OCI-M1 (cell line): ENCODE results near the gene RNF187.

Source experiments
- DNase-seq: peaks from one replicate; lab custom pipeline; 2025; lab: John Stamatoyannopoulos, UW

RNF187 gene

GRCh38 chr1:228487336-228488124 lies at the start of gene RNF187:
Gene RNF187, plus strand, starts transcription at chr1:228487382.
- DNase-seq, result peak; percentile 60

- no peak for DNase-seq
These were observed 49.7 kb upstream of the RNF187 start for GRCh38 chr1:228437424-228437962.

- DNase-seq, result no peak
These were observed 48.9 kb upstream of the RNF187 start for GRCh38 chr1:228438266-228438665.

DNA sequence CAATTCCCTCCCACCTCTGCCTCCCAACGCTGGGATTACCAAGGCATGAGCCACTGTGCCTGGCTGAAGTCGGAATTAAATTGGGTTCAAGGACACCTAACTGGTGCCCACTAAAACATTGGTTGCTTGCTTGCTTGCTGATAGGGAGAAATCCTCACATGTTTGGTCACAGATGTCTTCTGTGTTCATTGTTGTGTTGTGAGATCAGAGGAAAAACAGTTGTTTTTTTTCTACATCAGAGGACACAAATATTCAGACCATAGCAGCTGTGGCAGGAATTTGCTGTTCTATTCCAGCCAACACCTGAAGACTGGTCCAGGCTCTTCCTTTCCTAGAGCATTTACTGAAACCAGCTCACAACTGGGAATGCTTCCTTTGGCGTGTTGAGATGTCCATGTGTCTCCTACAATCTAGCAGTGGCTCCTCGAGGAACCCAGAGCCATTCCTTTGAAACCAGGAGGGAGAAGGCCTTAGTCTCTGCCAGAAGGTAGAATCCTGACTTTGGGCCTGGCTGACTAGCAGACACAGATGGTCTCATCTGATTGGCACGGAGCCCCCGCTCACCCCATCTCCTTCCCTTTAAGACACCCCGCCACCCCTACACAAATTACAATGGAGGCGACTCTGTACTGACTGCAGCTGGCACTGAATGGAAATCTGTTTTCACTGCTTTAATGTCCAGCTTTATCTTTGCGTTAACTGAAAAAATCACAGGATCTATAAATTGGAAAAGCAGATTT lies 46.3 kb upstream of the RNF187 start:
- DNase-seq, result no peak

DNA sequence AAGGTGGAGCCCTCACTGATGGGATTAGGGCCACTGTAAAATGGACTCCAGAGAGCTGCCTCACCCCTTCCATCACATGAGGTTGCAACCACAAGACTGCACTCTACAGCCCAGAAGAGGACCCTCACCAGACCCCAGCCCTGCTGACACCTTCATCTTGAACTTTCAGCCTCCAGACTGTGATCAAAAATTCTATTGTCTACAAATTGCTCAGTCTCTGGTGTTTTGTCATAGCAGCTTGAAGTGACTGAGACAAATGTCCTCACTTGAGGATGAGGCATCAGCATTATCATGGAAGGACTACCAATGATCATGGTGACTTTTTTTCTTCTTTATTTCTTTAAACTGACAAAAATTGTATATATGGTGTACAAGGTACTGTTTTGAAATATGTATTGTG lies 43.8 kb upstream of the RNF187 start:
- DNase-seq, result no peak

DNA sequence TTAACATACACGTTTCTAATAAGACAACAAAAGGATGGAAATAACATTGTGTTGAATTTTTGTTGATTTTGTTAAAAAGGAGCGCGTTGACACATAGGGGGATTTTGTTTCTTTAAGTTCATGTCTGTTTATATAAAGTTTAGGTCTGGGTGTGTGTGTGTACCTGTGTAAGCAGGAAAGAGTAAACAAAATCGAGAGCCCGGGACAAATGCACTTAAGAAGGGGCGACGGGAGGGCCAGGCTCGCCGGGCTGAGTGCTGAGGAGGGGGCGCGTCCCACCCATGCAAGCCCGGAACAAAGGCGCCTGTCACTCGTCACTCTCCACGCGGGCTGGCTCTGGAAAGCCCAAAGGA lies 41.7 kb upstream of the RNF187 start:
- no peak for DNase-seq

DNA sequence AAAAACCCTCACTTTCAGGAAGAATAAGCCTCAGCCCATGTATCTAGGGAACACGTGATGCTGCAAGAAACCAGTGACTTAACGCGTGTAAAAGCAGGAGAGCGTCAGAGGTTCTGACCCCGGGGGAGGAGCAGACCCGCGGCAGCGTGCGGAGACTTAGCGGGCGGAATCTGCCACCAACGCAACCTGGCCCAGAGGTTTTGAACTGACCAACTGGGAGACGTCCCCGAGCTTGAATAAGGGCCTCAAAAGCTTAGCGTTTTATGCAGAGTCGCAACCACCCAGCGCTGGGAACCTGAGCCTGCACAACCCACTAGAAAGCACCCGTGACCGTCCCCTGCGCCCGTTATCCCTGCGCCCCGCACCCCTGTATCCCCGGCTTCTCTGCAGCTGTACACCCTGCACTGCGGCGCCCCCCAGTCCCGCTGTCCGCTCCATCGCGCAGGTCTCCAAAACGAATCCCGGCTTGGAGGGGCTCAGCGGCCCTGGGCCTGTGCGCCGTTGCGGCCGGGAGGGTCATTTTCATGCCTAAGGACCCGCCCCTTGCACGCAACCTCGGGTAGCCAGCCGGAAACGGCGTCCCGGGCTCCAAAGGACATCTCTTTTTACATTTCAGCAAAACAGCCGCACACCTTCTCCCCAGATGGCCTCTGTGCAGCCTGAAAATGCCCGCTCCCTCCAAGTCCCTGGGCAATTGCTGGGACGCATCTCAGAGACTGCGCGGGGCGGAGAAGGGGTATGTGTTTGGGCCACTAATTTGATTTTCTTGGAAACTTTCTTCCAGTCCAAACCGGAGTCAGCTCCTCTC lies 41.1 kb upstream of the RNF187 start:
- DNase-seq, result no peak

DNA sequence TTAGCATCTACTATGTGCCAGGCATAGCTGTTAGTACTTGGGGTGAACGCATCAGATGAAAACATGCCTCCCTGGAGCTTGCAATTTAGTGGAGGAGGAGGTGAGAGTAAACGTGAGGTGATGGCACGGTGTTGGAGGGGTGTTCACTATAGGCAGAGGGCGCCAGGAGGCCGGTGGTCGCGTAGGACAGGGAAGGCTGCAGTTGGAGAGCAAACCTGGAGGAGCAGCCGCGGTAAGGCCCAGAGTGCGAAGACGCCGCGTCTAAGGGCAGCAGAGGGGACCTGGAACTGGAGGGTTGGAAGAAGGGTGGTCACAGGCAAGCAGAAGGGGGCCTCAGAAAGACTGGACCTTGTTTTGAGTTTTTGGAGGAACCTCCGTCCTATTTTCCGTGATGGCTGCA lies 40.3 kb upstream of the RNF187 start:
- DNase-seq, result no peak

DNA sequence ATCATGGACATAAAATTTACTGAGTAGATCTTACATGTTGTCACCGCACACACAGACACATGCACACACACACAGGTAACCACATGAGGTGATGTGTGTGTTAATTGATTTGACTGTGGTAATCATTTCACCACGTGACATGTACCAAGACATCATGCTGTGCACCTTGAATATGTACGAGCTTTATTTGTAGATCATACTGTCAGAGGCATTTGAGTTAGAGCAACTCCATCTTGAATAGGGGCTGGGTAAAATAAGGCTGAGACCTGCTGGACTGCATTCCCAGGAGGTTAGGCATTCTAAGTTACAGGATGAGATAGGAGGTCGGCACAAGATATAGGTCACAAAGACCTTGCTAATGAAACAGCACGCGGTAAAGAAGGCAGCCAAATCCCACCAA lies 38.8 kb upstream of the RNF187 start:
- DNase-seq, result no peak

DNA sequence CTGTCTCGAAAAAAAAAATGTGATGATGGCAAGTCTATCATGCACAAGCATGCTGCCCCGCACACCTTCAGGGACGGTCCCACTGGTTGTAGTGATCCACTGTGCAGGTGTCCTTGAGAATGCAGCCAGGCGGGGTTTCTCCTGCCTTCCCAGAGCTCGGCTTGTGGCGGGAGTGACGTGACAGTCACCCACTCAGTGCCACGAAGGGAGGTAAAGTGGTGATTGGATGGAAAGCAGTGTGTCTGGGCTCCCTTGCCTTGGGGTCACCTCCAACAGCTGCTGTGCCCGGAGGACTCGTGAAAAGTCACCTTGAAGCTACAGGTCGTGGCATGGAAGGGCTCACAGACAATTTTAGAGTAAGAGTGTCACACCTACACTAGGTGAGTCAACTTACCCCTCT lies 37.0 kb upstream of the RNF187 start:
- DNase-seq, result no peak

DNA sequence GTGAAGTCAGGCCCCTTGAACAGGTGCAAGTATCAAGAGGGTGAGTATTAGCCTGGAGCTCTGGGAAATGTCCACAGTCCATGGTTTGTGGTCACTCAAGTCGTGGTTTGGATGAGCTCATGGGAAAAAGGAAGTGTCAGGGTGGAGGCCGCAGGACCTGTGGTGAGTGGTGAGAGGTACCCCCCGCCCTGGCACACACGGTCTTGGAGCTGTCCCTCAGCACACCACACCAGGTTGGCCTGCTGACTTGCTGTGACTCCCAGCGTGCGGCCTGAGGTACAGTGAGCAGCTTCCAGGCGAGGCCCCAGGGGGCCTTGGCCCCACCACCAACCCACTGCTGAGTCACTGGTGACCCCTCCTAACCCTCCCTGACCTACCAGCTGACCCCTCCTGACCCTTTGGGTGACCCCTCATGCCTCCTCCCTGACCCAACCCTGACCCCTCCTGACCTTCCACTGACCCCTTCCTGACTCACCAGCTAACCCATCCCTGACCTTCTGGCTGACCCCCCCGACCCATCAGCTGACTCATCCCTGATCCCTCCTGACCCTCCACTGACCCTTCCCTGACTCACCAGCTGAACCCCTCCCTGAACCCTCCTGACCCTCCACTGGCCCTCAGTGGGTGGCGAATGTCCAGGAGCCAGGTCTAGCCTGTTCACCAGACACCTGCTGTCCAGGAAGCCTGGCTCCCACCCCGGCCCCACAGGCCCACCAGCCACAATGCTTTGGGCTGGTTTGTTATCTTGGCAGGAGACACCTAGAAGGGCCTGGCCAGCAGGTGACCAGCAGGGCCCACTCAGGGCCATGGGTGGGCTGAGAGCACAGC lies 34.8 kb upstream of the RNF187 start:
- DNase-seq, result peak; percentile 50

DNA sequence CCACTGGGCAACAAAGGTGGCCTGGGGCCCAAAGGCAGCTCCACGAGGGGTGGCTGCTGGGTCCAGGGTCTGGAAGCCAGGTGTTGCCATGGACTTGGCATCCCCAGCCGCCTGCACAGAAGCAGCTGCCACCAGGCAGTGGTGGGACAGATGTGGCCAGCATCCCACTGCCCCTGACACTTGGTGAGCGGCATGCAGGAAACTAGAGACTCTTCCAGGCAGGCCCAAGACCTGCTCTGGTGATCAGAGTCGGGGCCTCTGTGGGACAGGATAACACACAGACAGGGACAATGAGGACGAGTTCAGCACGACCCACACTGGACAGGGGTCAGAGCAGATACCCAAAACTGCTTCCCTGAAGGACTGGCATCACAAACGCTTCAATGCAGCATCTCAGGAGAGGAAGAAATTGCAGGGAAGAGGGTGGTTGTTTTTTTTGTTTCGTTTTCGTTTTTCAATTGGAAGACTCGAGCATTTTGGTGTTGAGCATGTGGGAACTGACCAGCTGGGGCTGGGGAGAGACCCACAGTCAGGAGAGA lies 34.1 kb upstream of the RNF187 start:
- peak; percentile 35 for DNase-seq

- no peak for DNase-seq
These were observed 33.6 kb upstream of the RNF187 start for GRCh38 chr1:228453614-228454013.

DNA sequence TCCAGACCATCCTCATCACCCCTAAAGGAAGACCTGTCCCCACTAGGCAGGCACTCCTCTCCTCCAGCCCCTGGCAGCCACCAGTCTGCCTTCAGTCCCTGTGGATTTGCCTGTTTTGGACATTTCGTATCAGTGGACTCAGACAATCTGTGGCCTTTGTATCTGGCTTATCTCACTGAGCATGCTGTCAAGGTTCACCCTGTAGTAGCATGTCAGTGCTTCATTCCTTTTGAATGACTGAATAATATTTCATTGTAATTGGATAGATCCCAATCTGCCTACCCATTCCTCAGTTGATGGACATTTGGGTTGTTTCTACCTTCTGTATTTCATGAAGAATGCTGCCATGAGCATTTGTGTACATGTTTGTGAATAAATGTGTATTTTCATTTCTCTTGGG lies 32.9 kb upstream of the RNF187 start:
- peak; percentile 19 for DNase-seq

DNA sequence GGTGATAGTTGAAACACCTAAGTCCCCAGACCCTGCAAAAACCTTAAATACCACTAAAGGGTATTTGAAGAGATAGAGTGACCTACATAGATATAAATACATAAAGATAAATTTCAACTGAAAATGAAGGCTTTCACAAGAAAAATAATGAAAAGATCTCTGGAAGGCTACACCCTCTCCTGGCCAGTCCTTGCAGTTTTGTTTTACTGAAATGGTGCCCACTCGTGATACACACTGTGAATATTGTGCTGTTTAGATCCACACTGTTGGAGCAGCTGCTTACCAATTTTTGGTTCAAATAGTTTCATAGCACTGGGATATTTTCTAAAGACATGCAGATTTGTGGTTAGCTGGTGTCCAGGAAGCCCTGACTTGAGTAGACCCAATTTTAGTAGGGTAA lies 31.5 kb upstream of the RNF187 start:
- peak; percentile 45 for DNase-seq

DNA sequence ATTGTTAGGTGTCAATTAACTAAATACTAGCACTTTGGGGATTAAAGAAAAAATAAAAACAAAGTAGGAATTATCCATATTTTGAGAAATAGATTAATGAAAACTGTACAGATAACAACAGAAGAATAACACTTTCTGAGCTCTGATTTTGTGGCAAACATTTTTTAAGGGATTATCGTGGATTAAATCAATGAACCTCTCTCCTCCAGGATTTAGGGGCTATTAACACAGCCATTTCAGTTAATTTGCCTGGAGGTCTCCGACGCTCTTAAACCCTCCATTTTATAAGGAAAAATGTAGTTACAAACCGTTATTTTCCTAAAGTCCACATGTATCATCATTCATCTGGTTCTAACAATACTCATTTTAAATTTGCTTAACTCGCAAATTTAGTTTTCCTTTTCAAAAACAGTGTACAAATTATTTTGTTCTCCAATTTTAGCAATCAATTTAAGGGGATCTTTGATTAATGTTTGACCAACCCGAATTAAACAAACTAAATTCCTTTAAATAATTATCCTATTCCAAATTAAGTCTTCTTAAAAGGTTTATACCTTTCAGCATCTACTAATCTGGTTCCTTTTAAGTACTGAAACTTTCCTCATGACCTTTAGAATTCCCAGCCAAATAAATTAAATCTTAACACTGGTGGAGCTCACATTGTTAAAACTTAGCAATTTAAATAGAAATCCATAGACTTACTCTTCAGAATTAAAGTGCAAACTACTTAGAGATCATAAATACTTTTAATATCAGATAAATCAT lies 30.7 kb upstream of the RNF187 start:
- no peak for DNase-seq

- DNase-seq, result no peak
These were observed 30.2 kb upstream of the RNF187 start for GRCh38 chr1:228457017-228457395.

- DNase-seq, result peak; percentile 99
These were observed 29.6 kb upstream of the RNF187 start for GRCh38 chr1:228457396-228458176.

- DNase-seq, result peak; percentile 88
These were observed 27.8 kb upstream of the RNF187 start for GRCh38 chr1:228459091-228459993.
